ENCODE measurements around the gene NAA60.

Gene NAA60

DNA sequence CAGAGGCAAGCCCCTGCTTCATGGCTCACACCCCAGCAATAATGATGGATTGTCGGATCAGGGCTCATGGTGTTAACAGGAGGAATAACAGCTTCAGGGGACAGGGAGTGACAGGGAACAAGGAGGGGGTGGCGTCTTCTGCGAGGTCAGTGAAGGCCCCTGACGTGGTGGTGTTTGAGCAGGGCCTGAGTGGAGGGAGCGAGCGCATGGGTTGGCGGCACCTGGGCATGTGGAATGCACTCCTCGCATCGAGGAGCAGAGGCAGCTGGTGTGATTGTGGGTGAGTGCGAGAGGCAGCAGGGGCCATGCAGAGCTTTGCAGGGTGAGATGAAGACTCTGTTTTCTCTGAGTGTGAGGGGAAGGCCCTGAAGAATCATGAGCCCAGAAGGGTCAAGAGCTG lies 90.6 kb downstream of the NAA60 start:
- H3K4me1 ChIP-seq: no peaks in the 10 kb centered on the region
- H4K20me1 ChIP-seq: no peaks in the 10 kb centered on the region
- H3K4me3 ChIP-seq: no peak overlapping the region
- H3K4me2 ChIP-seq: no peak overlapping the region
- H3K36me3 ChIP-seq: peaks cover 82% of the 10 kb centered on the region
- no peak for TF ChIP-seq Cebpa-rat (IDR thresholded peaks at IDR 0.05)
- no peak overlapping the region for H3K9ac ChIP-seq
- H3K9me3 ChIP-seq: no peaks in the 10 kb centered on the region
- no peak overlapping the region for H3K27ac ChIP-seq
- no peaks in the 10 kb centered on the region for H3K27me3 ChIP-seq

DNA sequence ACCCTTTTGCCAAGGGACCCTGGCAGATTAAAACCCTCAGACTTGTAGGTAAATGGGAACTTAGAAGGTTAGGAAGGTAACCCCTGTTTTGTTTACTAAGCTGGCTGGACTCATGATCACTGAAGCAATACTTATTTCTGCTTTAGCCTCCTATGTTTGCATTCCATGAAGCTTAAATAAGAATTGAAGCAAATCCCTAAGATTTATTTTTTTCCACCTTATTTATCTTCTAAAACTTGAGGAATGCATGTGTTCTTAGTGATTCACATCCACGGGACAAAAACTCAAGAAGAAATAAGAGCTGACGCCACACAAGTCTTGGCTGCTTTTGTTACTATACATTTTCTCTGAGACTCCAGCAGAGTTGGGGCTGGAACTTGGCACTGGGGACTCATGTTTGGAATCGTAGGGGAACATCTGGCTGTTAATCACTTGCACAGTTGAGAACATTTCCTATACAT lies 92.8 kb downstream of the NAA60 start:
- H3K27me3 ChIP-seq: no peaks in the 10 kb centered on the region
- H3K27ac ChIP-seq: no peak overlapping the region
- H3K9ac ChIP-seq: no peak overlapping the region
- TF ChIP-seq Cebpa-rat (IDR thresholded peaks at IDR 0.05): no peak
- peaks cover 90% of the 10 kb centered on the region for H3K36me3 ChIP-seq
- no peaks in the 10 kb centered on the region for H3K4me1 ChIP-seq
- no peak overlapping the region for H3K4me3 ChIP-seq
- H3K4me2 ChIP-seq: no peak overlapping the region
- H3K9me3 ChIP-seq: no peaks in the 10 kb centered on the region
- no peaks in the 10 kb centered on the region for H4K20me1 ChIP-seq

All from BLaER1 (cell line).